Gastrocnemius medialis (tissue), 4 donors: ENCODE data around the gene PDCD1. TPM values are rescaled to one million over a fixed set of nuclear protein-coding genes. Genes with fewer than 3 reads are reported as not detected.

Experiments
- ATAC-seq, 2 donors: fragments of 150-250 bp; one replicate each; pipeline ENCODE4 v1.9.1; 2016
- DNase-seq, 2 donors: peaks; one replicate each; pipeline ENCODE4 v3.0.0-alpha.2; 2019
- H3K27ac ChIP-seq, 4 donors: fragments of 200-600 bp; sonication (generic); 1 replicate in 1 of 4; 2 replicates in 3 of 4; pipeline ENCODE4 v1.5.1; 2016 to 2018; ENCODE audit warnings: mild to moderate bottlenecking in 2 of 4, moderate library complexity in 1 of 4
- H3K27me3 ChIP-seq, 3 donors: fragments of 200-600 bp; sonication (generic) in 2 of 3; 1 replicate in 1 of 3; 2 replicates in 2 of 3; pipeline versions ENCODE4 v1.5.1 to v1.6.0; 2016 to 2019; ENCODE audit warnings: mild to moderate bottlenecking in 1 of 3, moderate library complexity in 1 of 3
- H3K36me3 ChIP-seq, 2 donors: fragments of 200-600 bp; sonication (generic) in 1 of 2; one replicate each; pipeline ENCODE4 v1.5.1; 2017 to 2018
- H3K4me1 ChIP-seq, 2 donors: fragments of 200-600 bp; sonication (generic) in 1 of 2; one replicate each; pipeline ENCODE4 v1.5.1; 2016 to 2017; ENCODE audit warnings: mild to moderate bottlenecking in 2 of 2
- H3K4me3 ChIP-seq, 4 donors: fragments of 200-600 bp; sonication (generic) in 3 of 4; 1 replicate in 1 of 4; 2 replicates in 3 of 4; pipeline ENCODE4 v1.5.1; 2016 to 2019; ENCODE audit warnings: mild to moderate bottlenecking in 2 of 4
- H3K9me3 ChIP-seq, 3 donors: fragments of 200-600 bp; sonication (generic) in 2 of 3; 1 replicate in 1 of 3; 2 replicates in 2 of 3; pipeline ENCODE4 v1.5.1; 2016 to 2019
- CTCF ChIP-seq, 5 experiments: fragments of 450-650 bp in 3 of 5; fragments of 200-600 bp in 2 of 5; sonication (generic) in 2 of 5; IDR thresholded peaks in 4 of 5; conservative IDR thresholded peaks in 1 of 5; 1 replicate in 4 of 5; 2 replicates in 1 of 5; pipeline ENCODE4 v1.5.1; 2016 to 2019; ENCODE audit warnings: antibody characterized with exemption in 5 of 5, mild to moderate bottlenecking in 3 of 5, moderate library complexity in 3 of 5
- POLR2A ChIP-seq, 2 donors: fragments of 450-650 bp; IDR thresholded peaks; one replicate each; pipeline ENCODE4 v1.6.1; 2017; ENCODE audit warnings: antibody characterized with exemption in 2 of 2, mild to moderate bottlenecking in 2 of 2, moderate library complexity in 2 of 2
- in situ Hi-C, 4 donors: fragments of 200-750 bp; cut with MboI; loops; one replicate each; pipeline versions ENCODE4 v1.15.0 to v1.8.0; 2017; ENCODE audit warnings: low sequenced_read_pairs in 4 of 4
- intact Hi-C: fragments of 100-400 bp; cut with DNase I; formaldehyde crosslinking; loops from one replicate; pipeline ENCODE4 v1.15.1; 2023; ENCODE audit warnings: low total_unique reads
- total RNA-seq, 4 donors: library from RNA; depleted of rRNA; stranded (reverse); fragments of >200 nt; gene quantifications; one replicate each; pipeline versions ENCODE4 v1.1.0 to v1.2.3, GENCODE V29; 2016

Gene PDCD1
- total RNA-seq, 4 donors from 2014 or later = 0.13 TPM; not detected in 3

DNA sequence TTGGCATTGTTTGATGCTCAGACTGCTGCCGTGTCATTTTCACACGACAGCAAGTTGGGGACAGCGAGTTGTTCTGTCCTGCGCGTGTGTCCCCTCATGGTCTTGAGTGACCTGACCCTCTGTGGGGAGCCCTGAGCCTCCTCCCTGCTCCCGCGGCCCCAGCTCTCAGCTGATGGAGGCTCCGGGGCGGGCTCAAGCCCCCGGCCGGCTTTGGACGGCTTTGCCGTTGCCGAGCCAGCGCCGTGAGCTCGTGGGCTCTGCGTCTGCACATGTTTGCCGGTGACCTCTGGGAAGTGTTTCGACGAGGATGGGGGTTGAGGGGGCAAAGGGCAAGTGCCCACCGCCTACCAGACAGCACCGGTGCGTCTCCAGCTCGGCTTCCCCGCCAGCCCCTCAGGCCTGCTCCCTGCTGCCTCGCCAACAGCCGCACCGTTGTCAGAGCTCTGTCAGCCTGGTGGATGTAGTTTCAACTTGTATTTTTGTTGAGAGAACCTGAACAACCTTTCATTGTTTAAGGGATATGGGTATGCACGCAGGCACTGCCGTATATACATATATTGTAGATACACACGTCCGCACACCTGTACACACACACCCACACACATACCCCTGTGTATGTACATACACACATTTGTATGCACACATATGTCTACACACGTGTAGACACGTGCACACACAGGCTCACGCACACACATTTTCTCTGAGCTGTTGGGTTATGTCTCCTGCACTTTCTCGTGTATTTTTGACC lies 13.7 kb downstream of the PDCD1 start:
- peak overlapping the region in 2 of 4 donors; percentile 42 to 44 for H3K4me3 ChIP-seq
- H3K36me3 ChIP-seq = no peaks in the 10 kb centered on the region
- in situ Hi-C loops (no loop called here), intact Hi-C loops (no loop called here)
- no peak overlapping the region for H3K27ac ChIP-seq
- peaks cover 0 to 4% (median 3%) of the 10 kb centered on the region in 3 donors for H3K27me3 ChIP-seq
- ATAC-seq (no peak), DNase-seq (no peak)
- H3K4me1 ChIP-seq = no peaks in the 10 kb centered on the region
- H3K9me3 ChIP-seq = no peaks in the 10 kb centered on the region
- TF ChIP-seq POLR2A (IDR thresholded peaks at IDR 0.05) (no peak), CTCF (IDR thresholded peaks at IDR 0.05 in 4 of 5, conservative IDR thresholded peaks at IDR 0.05 in 1 of 5) (no peak)

DNA sequence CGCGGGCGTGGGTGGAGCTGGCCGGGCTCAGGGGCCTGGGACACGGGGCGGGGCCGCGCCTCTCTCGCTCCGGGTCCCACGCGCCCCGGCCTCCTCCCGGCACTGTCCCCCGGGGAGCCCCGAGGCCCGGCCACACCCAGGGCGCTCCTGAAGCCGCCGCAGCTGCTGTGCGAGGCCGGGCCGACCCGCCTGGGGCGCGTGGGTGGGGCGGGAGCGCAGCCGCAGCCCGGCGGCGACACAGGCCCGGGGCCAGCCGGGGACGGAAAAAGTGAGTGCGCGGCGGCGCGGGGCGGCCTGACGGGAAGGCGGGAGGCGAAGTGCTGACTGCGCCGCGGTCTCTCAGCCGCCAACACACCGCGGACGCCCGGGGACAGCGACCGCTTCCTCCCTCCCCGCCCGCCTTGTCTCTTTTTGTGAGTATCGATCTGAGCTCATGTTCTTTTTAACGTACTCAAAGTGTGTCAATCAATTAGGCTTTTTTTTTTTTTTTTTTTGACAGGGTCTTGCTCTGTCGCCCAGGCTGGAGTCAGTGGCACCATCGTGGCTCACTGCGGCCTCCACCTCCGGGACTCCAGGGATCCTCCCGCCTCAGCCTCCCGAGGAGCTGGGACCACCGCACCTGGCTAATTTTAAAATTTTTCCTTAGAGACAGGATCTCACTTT lies 14.5 kb downstream of the PDCD1 start:
- intact Hi-C loops = no loop called here
- H3K27ac ChIP-seq = peak overlapping the region in 3 of 4 donors; percentile 35 to 44 (median 35)

DNA sequence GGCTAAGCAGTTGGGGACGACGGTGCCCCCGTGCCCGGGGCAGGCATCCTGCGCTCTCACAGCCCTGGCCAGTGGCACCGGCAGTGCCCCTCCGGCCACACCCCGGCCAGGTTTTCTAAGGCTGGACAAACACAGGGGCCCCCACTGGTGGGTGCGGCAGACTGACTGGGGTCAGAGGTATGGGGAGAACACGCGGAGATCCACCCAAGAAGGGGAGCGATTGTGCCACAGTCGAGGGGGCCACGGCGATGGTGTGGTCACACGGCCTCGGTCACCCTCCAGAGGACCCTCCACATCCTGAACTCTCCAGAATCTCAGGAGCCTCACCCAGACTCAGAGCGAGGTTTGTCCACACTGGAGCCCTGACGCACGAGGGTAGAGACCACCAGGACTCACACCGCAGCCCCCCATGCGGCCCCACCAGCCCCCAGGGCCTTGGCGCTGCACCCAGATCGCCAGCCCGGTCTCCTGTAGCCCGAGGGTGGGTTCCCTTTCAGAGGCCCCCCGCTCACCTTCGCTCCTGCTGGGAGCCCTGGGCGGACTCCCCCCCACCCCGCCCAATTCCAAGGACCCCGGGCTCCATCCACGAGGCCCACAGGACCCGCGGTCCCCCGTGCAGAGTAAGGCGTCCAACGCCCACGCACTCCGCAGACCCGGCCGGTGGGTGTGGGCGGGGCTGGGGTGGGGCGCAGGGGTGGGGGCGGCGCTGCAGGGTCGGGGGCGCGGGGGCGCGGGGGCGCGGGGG lies 15.2 kb downstream of the PDCD1 start:
- Histone ChIP-seq H3K27me3 (peaks cover 0 to 4% (median 3%) of the 10 kb centered on the region in 3 donors), H3K36me3 (no peaks in the 10 kb centered on the region), H3K4me1 (no peaks in the 10 kb centered on the region), H3K9me3 (no peaks in the 10 kb centered on the region), H3K4me3 (peak overlapping the region in 2 of 4 donors; percentile 19 to 42), H3K27ac (peak overlapping the region in 3 of 4 donors; percentile 42 to 48 (median 44))
- no peak for TF ChIP-seq CTCF (IDR thresholded peaks at IDR 0.05 in 4 of 5, conservative IDR thresholded peaks at IDR 0.05 in 1 of 5)
- no peak for TF ChIP-seq POLR2A (IDR thresholded peaks at IDR 0.05)
- in situ Hi-C loops (no loop called here), intact Hi-C loops (no loop called here)
- DNase-seq (no peak), ATAC-seq (peak in 1 of 2 donors; percentile 14)

More for the DNA sequence above, 14.5 kb downstream of the PDCD1 start:
- Histone ChIP-seq H3K27me3 (peaks cover 0 to 4% (median 3%) of the 10 kb centered on the region in 3 donors), H3K4me3 (peak overlapping the region; percentile 42 to 56 (median 46)), H3K36me3 (no peaks in the 10 kb centered on the region), H3K9me3 (no peaks in the 10 kb centered on the region), H3K4me1 (no peaks in the 10 kb centered on the region)
- peak; percentile 25 to 59 for DNase-seq
- peak; percentile 62 to 81 for ATAC-seq
- no peak for TF ChIP-seq POLR2A (IDR thresholded peaks at IDR 0.05)
- TF ChIP-seq CTCF (IDR thresholded peaks at IDR 0.05 in 4 of 5, conservative IDR thresholded peaks at IDR 0.05 in 1 of 5) = peak in 1 of 5 experiments; percentile 19
- in situ Hi-C loops = no loop called here

GRCh38 chr2:241842620-241843211 lies 16.0 kb downstream of the PDCD1 start:
- ATAC-seq = peak; percentile 30 to 43

More at GRCh38 chr2:241842620-241843211, 16.0 kb downstream of the PDCD1 start:
- TF ChIP-seq CTCF (IDR thresholded peaks at IDR 0.05 in 4 of 5, conservative IDR thresholded peaks at IDR 0.05 in 1 of 5) (no peak), POLR2A (IDR thresholded peaks at IDR 0.05) (peak in 1 of 2 donors; percentile 13)
- H3K27ac ChIP-seq = peak overlapping the region in 2 of 4 donors; percentile 17 to 42
- DNase-seq = peak in 1 of 2 donors; percentile 42
- no peaks in the 10 kb centered on the region for H3K4me1 ChIP-seq
- H3K36me3 ChIP-seq = no peaks in the 10 kb centered on the region
- peaks cover 0 to 4% (median 3%) of the 10 kb centered on the region in 3 donors for H3K27me3 ChIP-seq
- intact Hi-C loops (no loop called here), in situ Hi-C loops (no loop called here)
- H3K4me3 ChIP-seq = no peak overlapping the region
- no peaks in the 10 kb centered on the region for H3K9me3 ChIP-seq
